SU-DHL-6 (cell line): ENCODE results near the gene FBLN5.

Experiments
- H2AFZ ChIP-seq: fragments of 200-600 bp; sonication (generic); 2 replicates; pipeline ENCODE4 v1.6.1; 2014; ENCODE audit warnings: low read depth, mild to moderate bottlenecking, moderate library complexity, mixed read lengths, antibody characterized with exemption, low read length; ENCODE audit not compliant: severe bottlenecking
- H3F3A ChIP-seq: fragments of 200-600 bp; shearing (Covaris generic); 2 replicates; pipeline ENCODE4 v1.6.0; 2016; ENCODE audit warnings: antibody characterized with exemption, mild to moderate bottlenecking; ENCODE audit not compliant: insufficient read depth
- H3K27ac ChIP-seq: fragments of 200-600 bp; sonication (generic); 2 replicates; pipeline ENCODE4 v1.5.1; 2016; ENCODE audit warnings: low read depth, mild to moderate bottlenecking, low read length, moderate library complexity, mixed read lengths
- H3K27me3 ChIP-seq: fragments of 200-600 bp; sonication (generic), shearing (Covaris generic); 2 replicates; pipeline ENCODE4 v1.6.0; 2014; ENCODE audit warnings: mild to moderate bottlenecking, low read length
- H3K36me3 ChIP-seq: fragments of 200-600 bp; sonication (generic); 2 replicates; pipeline ENCODE4 v1.6.1; 2014; ENCODE audit warnings: mild to moderate bottlenecking, low read length, mixed read lengths
- H3K4me2 ChIP-seq: fragments of 300-600, 200-600 bp; shearing (Covaris generic), sonication (generic); 2 replicates; pipeline ENCODE4 v1.6.0; 2014; ENCODE audit warnings: low read length, low read depth, mild to moderate bottlenecking; ENCODE audit not compliant: poor library complexity, severe bottlenecking
- H3K4me3 ChIP-seq: fragments of 200-600 bp; sonication (generic); 2 replicates; pipeline ENCODE4 v1.5.1; 2014; ENCODE audit warnings: antibody characterized with exemption, low read length, mild to moderate bottlenecking, mixed read lengths; ENCODE audit not compliant: insufficient read depth, poor library complexity, severe bottlenecking
- H3K79me2 ChIP-seq: fragments of 200-600 bp; sonication (generic); 2 replicates; pipeline ENCODE4 v1.6.1; 2014; ENCODE audit warnings: mild to moderate bottlenecking, low read length, moderate library complexity; ENCODE audit not compliant: insufficient read depth
- H3K9ac ChIP-seq: fragments of 200-600 bp; sonication (generic); 2 replicates; pipeline ENCODE4 v1.7.0; 2014; ENCODE audit warnings: mild to moderate bottlenecking, low read length
- H3K9me2 ChIP-seq: fragments of 200-600 bp; sonication (generic); replicated peaks from 2 replicates; pipeline ENCODE4 v1.6.1; 2014; ENCODE audit warnings: low read length; ENCODE audit not compliant: insufficient read depth
- H3K9me3 ChIP-seq: fragments of 200-600 bp; sonication (generic); 2 replicates; pipeline ENCODE4 v1.6.1; 2014; ENCODE audit warnings: low read length, mixed read lengths; ENCODE audit not compliant: insufficient read depth
- H4K20me1 ChIP-seq: fragments of 200-600 bp; sonication (generic); 2 replicates; pipeline ENCODE4 v1.6.1; 2014; ENCODE audit warnings: low read depth, mild to moderate bottlenecking, antibody characterized with exemption, low read length, moderate library complexity, mixed read lengths
- EZH2phosphoT487 ChIP-seq: fragments of 200-600 bp; sonication (generic), shearing (Covaris generic); conservative IDR thresholded peaks from 2 replicates; pipeline ENCODE4 v1.6.1; 2018; ENCODE audit warnings: mild to moderate bottlenecking, antibody characterized with exemption, low read length, moderate library complexity, mixed read lengths
- TF ChIP-seq, protein P1 (sequence below): fragments of 200-600 bp; sonication (generic); IDR thresholded peaks from one replicate; pipeline ENCODE4 v1.5.1; 2017; ENCODE audit warnings: antibody characterized with exemption, mild to moderate bottlenecking, low read length, moderate library complexity; ENCODE audit not compliant: insufficient read depth, poor library complexity, severe bottlenecking

Gene FBLN5

DNA sequence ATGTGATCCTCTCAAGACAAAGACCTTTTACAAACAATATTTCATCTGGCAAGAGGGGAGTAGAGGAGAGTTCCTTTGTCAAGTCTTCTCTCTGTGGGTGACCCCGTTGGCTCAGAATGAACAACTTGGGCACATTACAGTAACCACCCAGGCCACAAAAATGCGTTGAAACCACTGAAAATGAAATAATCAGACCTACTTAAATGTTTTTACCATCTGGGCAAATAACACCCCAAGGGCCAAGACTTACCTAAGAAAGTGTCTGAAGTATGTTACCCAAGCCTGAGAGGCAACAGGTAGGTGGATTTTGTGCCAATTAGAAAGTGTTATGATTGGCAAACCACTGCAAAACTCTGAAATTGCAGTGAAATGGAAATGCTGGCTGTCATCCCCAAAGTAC is 81.4 kb downstream of the FBLN5 start:
- Histone ChIP-seq H3K36me3 (no peaks in the 10 kb centered on the region), H3K79me2 (no peaks in the 10 kb centered on the region), H2AFZ (no peak overlapping the region), H3K27ac (no peak overlapping the region), H3K4me3 (no peak overlapping the region), H3K9ac (no peak overlapping the region), H3K9me3 (no peaks in the 10 kb centered on the region), H3K4me2 (no peak overlapping the region), H3F3A (no peaks in the 10 kb centered on the region), H4K20me1 (no peaks in the 10 kb centered on the region), H3K9me2 (no peaks in the 10 kb centered on the region), H3K27me3 (no peaks in the 10 kb centered on the region)
- no peak for TF ChIP-seq EZH2phosphoT487
- TF ChIP-seq, protein P1, sequence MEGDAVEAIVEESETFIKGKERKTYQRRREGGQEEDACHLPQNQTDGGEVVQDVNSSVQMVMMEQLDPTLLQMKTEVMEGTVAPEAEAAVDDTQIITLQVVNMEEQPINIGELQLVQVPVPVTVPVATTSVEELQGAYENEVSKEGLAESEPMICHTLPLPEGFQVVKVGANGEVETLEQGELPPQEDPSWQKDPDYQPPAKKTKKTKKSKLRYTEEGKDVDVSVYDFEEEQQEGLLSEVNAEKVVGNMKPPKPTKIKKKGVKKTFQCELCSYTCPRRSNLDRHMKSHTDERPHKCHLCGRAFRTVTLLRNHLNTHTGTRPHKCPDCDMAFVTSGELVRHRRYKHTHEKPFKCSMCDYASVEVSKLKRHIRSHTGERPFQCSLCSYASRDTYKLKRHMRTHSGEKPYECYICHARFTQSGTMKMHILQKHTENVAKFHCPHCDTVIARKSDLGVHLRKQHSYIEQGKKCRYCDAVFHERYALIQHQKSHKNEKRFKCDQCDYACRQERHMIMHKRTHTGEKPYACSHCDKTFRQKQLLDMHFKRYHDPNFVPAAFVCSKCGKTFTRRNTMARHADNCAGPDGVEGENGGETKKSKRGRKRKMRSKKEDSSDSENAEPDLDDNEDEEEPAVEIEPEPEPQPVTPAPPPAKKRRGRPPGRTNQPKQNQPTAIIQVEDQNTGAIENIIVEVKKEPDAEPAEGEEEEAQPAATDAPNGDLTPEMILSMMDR, result no peak

DNA sequence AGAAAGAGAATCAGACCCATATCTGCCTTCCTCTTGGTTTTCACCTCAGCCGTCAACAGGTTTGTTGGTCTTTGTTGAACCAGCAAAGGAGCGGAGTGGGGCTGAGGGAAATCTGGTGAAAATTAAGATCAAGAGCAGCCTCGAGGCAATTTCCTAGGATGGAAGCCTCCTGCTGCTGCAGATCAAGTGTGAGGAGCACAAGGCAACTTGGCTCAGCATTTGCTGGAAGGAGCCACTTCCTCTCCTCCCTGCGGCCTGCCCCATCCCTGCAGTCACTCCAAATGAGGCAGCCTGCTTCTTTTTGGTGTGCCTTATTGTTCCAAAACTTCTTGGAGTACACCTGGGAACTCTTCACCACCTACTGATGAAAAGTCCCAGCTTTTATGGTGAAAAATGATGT is 85.1 kb downstream of the FBLN5 start:
- no peak overlapping the region for H3K4me2 ChIP-seq
- H3K27me3 ChIP-seq, result no peaks in the 10 kb centered on the region
- H3K4me3 ChIP-seq, result no peak overlapping the region
- H3F3A ChIP-seq, result no peaks in the 10 kb centered on the region
- no peaks in the 10 kb centered on the region for H3K79me2 ChIP-seq
- no peak overlapping the region for H3K9ac ChIP-seq
- no peak overlapping the region for H2AFZ ChIP-seq
- no peaks in the 10 kb centered on the region for H3K36me3 ChIP-seq
- no peaks in the 10 kb centered on the region for H3K9me2 ChIP-seq
- H3K27ac ChIP-seq, result no peak overlapping the region
- H4K20me1 ChIP-seq, result no peaks in the 10 kb centered on the region
- H3K9me3 ChIP-seq, result no peaks in the 10 kb centered on the region
- TF ChIP-seq, protein P1, result no peak
- no peak for TF ChIP-seq EZH2phosphoT487

DNA sequence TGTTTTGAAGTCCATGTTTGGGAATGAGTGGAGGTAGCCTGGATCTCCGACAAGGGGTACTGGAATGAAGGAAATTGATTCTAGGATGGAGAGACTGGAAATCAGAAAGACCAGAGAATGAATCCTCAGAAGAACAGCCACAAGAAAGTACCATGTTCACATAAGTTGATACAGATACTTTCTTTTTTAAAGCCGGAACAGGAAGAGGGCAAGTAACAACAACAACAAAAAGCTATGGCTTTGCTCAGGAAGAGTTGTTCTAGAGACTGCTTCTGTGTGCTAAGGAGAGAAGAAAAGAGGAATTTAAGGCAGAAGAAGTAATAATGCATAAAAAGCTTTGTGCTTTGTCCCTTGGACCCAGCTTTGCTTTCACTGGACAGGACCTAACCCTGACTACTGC is 86.4 kb downstream of the FBLN5 start:
- Histone ChIP-seq H3F3A (no peaks in the 10 kb centered on the region), H3K4me2 (no peak overlapping the region), H3K9me3 (no peaks in the 10 kb centered on the region), H3K4me3 (no peak overlapping the region), H3K9ac (no peak overlapping the region), H3K27me3 (no peaks in the 10 kb centered on the region), H3K9me2 (no peaks in the 10 kb centered on the region), H3K27ac (no peak overlapping the region), H3K79me2 (no peaks in the 10 kb centered on the region), H3K36me3 (no peaks in the 10 kb centered on the region), H2AFZ (no peak overlapping the region), H4K20me1 (no peaks in the 10 kb centered on the region)
- TF ChIP-seq EZH2phosphoT487, result no peak
- TF ChIP-seq, protein P1, result no peak
